ENCODE measurements around the gene DLG4. TPM values are rescaled to one million over a fixed set of nuclear protein-coding genes. Genes with fewer than 3 reads are reported as not detected.

DLG4 gene
- total RNA-seq, 1 experiment from 2014 or later: 38.3 TPM

DNA sequence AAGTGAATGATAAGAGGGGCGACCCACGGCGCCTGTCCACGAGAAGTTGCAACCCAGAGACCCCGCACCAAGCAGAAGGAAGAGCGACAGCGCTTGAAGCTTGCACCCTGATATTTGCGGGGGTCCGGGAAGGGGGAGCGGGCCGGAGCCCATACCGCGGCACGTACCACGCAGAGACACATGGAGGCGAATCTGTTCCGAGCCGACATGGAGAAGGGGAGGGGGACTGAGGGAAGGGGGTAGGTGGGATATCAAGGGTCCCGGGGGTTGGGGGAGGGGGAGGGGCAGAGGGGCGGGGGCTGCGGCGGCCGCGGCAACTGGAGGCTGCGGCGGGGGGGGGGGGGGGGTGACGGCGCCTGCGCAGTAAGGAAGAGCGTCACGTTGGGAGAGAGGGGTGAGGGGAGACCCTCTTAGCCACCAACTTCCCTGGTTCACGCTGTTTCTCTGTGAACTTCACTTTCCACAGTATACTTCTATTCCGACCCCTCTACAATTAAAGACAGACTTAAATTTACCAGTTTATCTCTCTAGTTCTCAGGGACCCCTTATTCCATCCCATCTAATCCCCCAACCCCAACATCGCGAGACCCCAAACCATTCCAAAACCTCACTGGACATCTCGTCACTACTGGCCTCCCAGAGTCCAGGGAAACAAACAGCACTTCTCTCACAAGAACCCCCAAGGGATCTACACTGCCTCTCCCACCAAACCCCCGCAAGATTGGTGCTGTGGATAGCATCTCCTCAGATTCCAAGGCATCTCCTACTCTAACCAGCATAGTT is 8.0 kb downstream of the DLG4 start:
- Histone ChIP-seq H3K9ac (ENCODE audit: extremely low read depth, insufficient read length, low read length) (no peak overlapping the region), H3K9me3 (ENCODE audit: control insufficient read depth, low read depth, low read length) (no peaks in the 10 kb centered on the region)

More for the DNA sequence above, 8.0 kb downstream of the DLG4 start:
- Histone ChIP-seq H3T11ph (ENCODE audit: low read length) (no peak overlapping the region), H3K18ac (ENCODE audit: insufficient read length, low read depth, low read length) (peak overlapping the region; percentile 44), H2BK5ac (ENCODE audit: insufficient read length, low read length) (no peak overlapping the region), H4K20me1 (ENCODE audit: control insufficient read depth, insufficient read depth, insufficient read length) (no peaks in the 10 kb centered on the region), H2BK15ac (ENCODE audit: low read depth, low read length) (no peak overlapping the region), H2AFZ (ENCODE audit: low read length) (no peak overlapping the region), H3K4me2 (ENCODE audit: insufficient read depth, insufficient read length, low read length) (peak overlapping the region; percentile 81), H3K23ac (ENCODE audit: insufficient read length, low read depth, low read length) (no peak overlapping the region), H2BK120ac (ENCODE audit: low read depth, low read length, poor library complexity, severe bottlenecking) (no peak overlapping the region), H3K4me1 (ENCODE audit: insufficient read depth, low read length) (peaks cover 12% of the 10 kb centered on the region; the same call in 1 of the 2 replicates), H3K14ac (ENCODE audit: insufficient read depth, low read length) (peak overlapping the region; percentile 64; the same call in 1 of the 2 replicates), H3K4ac (ENCODE audit: low read depth, low read length) (no peak overlapping the region), H2BK20ac (ENCODE audit: low read depth, low read length, poor library complexity, severe bottlenecking) (no peak overlapping the region), H3K56ac (ENCODE audit: insufficient read length, low read depth, low read length) (no peak overlapping the region), H4K8ac (replicated peaks; ENCODE audit: insufficient read length, low read depth, low read length) (no peak overlapping the region), H3K79me1 (ENCODE audit: insufficient read depth, low read depth, low read length, poor library complexity, severe bottlenecking) (peaks cover 2% of the 10 kb centered on the region), H2AK5ac (ENCODE audit: insufficient read length, low read length) (no peak overlapping the region), H4K91ac (ENCODE audit: insufficient read length, low read depth, low read length) (no peak overlapping the region), H3K27me3 (ENCODE audit: insufficient read depth, low read length) (no peaks in the 10 kb centered on the region), H3K79me2 (ENCODE audit: insufficient read depth, low read length) (peaks cover 3% of the 10 kb centered on the region; the same call in 1 of the 2 replicates), H2BK12ac (ENCODE audit: insufficient read length, low read depth, low read length) (no peak overlapping the region), H3K27ac (ENCODE audit: insufficient read length, low read depth, low read length) (no peak overlapping the region), H4K5ac (ENCODE audit: insufficient read length, low read depth, low read length) (no peak overlapping the region), H3K23me2 (ENCODE audit: insufficient read length, low read depth, low read length, poor library complexity, severe bottlenecking) (peaks cover 24% of the 10 kb centered on the region)
- WGBS (ENCODE audit: extremely low coverage, insufficient read length, low lambda C conversion rate): no CpG with 5 or more reads among the region's 37 CpGs
- peaks cover 56 to 74% of the 10 kb centered on the region in 2 experiments for H3K4me1 Mint-ChIP-seq
- peak overlapping the region; percentile 43 to 84 for H3K4me3 Mint-ChIP-seq
- TF ChIP-seq CTCF (conservative IDR thresholded peaks at IDR 0.05): no peak
- H3K9me3 Mint-ChIP-seq: no peaks in the 10 kb centered on the region
- DNase-seq: peak; percentile 50
- peaks cover 0 to 3% (median 0%) of the 10 kb centered on the region in 3 experiments; a peak in 3 of 7 replicates for H3K36me3 Mint-ChIP-seq (ENCODE audit: insufficient read depth in 1 of 3, low read depth in 3 of 3)
- H3K27ac Mint-ChIP-seq: peak overlapping the region in 2 of 3 experiments; percentile 71 to 76; a peak in 4 of 7 replicates
- H3K27me3 Mint-ChIP-seq (ENCODE audit: low read depth): no peaks in the 10 kb centered on the region; the same call in none of the 2 replicates

Data from H9 (cell line).